ENCODE measurements around the gene CHST11.

GRCh38 chr12:104622928-104623327, 166.2 kb downstream of the CHST11 start:
- no peak for TF ChIP-seq CTCF (IDR thresholded peaks at IDR 0.05 in 2 of 3, conservative IDR thresholded peaks at IDR 0.05 in 1 of 3; ENCODE audit: insufficient read depth in 2 of 3, low read depth in 1 of 3, low read length in 3 of 3)
- no peak for TF ChIP-seq ZNF12 (CRISPR knock-in tag; IDR thresholded peaks at IDR 0.05)
- TF ChIP-seq PKNOX1 (IDR thresholded peaks at IDR 0.05): no peak
